NB4 (cell line): ENCODE results near the gene NEUROG1.

Source experiments
- CTCF ChIP-seq: IDR thresholded peaks from one replicate; pipeline ENCODE4 v1.5.1; 2012; ENCODE audit warnings: low read depth, low read length
- POLR2A ChIP-seq: IDR thresholded peaks from 2 replicates; pipeline ENCODE4 v1.6.1; 2011; ENCODE audit warnings: mild to moderate bottlenecking; ENCODE audit not compliant: insufficient read length; ENCODE audit errors: extremely low read depth

DNA sequence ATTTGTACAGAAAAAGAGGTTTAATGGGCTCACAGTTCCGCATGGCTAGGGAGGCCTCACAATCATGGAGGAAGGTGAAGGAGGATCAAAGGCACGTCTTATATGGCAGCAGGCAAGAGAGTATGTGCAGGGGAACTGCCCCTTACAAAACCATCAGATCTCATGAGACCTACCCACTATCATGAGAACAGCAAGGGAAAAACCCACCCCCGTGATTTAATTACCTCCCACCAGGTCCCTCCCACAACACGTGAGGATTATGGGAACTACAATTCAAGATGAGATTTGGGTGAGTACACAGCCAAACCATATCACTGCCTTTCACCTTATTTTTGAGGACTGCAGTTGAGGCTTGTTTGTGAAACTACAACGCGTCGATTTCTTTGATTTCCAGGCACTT lies 20.9 kb upstream of the NEUROG1 start:
- TF ChIP-seq CTCF (no peak), POLR2A (no peak)
